ENCODE data around the gene MEF2C.

Gene MEF2C

DNA sequence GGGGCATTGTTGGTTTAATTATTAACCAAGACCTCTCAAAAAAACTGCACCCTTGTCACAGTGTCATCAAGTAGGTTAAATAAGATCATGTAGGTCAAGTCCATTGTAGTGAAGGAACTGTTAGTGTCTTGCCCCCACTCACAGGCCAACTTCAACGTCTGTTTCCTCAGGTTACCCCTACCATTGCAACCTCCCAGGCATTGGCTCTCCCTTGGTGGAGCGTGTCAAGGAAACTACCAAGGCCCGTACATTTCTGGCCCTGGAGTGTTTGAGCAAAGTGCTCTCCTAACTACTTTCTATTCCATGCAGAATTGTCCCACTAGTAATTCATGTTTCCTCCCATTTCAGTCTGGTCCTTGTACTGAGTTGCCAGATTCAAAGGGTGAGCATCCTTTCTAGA is 167.5 kb downstream of the MEF2C start:
- CTCF ChIA-PET, result interaction anchor here (0.7 kb wide), 1 partner anchor 88 kb away, joined by 3 read pairs; no protein-coding TSS in a partner anchor
- POLR2A ChIA-PET (ENCODE audit: low non-redundant PET), result no interaction called here
- no peak overlapping the region for H3K27ac ChIP-seq
- DNase-seq (ENCODE audit: low spot score), result no peak
- TF ChIP-seq, protein P1, sequence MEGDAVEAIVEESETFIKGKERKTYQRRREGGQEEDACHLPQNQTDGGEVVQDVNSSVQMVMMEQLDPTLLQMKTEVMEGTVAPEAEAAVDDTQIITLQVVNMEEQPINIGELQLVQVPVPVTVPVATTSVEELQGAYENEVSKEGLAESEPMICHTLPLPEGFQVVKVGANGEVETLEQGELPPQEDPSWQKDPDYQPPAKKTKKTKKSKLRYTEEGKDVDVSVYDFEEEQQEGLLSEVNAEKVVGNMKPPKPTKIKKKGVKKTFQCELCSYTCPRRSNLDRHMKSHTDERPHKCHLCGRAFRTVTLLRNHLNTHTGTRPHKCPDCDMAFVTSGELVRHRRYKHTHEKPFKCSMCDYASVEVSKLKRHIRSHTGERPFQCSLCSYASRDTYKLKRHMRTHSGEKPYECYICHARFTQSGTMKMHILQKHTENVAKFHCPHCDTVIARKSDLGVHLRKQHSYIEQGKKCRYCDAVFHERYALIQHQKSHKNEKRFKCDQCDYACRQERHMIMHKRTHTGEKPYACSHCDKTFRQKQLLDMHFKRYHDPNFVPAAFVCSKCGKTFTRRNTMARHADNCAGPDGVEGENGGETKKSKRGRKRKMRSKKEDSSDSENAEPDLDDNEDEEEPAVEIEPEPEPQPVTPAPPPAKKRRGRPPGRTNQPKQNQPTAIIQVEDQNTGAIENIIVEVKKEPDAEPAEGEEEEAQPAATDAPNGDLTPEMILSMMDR (conservative IDR thresholded peaks at IDR 0.05; ENCODE audit: low read depth), result no peak

DNA sequence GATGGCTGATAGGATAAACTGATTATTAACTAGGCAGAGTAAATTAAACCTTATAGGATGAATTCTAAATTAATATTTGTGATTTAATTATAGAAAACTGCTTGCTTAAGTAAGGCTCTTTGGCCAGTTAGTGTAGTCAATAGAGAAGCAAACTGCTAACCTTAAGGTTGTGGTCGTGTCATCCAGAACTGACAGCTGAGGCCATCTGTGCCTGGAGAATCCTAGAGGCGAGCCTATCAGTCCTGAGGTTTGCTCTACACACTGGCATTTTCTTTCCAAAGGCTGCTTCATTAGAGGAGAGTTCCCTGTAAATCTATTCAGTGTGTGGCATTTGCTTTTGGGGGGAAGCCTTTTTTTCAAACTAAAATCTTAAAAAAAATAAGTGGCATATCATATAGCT is 169.2 kb downstream of the MEF2C start:
- CTCF ChIA-PET, result interaction anchor here (0.6 to 1.7 kb wide), 4 partner anchors 12 to 1552 kb away, joined by 3 to 7 read pairs (median 4); no protein-coding TSS in a partner anchor
- TF ChIP-seq, protein P1 (conservative IDR thresholded peaks at IDR 0.05; ENCODE audit: low read depth), result no peak

DNA sequence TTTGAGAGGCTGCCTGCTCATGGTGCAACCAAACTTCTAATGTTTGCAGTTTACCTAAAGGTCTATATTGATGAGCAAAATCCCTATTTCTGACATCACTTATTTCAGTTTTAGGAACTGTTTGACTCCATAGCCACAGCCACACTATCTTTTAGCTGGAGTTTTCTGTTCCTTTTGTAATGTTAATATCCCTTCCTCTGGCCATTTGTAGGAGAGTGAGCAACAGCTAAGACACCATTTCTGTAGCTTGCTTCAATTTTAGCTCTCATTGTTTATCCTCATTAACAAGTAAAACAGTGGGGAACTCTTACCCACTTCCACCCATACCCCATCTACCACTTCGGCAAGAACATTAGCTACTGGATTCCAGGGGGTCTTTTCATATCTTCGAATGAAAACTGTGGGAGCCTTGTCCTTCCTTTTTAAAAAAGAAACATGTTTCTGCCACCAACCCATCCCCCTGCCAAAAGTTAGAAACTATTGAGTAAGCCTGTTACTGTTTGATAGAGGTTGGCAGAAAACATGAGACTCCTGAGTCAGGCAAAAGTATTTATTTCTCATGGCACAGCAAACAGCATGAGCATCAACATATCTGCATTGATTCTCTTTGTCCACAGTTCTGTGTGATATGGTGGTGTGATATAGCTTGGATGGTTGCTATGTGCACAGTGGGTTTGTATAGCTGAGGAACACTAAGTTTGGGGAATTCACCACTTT is 174.1 kb downstream of the MEF2C start:
- ChIA-PET POLR2A (ENCODE audit: low non-redundant PET) (no interaction called here), CTCF (interaction anchor here (0.6 kb wide), 1 partner anchor 25 kb away, joined by 3 read pairs; no protein-coding TSS in a partner anchor)
- TF ChIP-seq, protein P1 (conservative IDR thresholded peaks at IDR 0.05; ENCODE audit: low read depth), result no peak

More for the DNA sequence above, 169.2 kb downstream of the MEF2C start:
- no peak for DNase-seq (ENCODE audit: low spot score)
- no peak overlapping the region for H3K27ac ChIP-seq
- POLR2A ChIA-PET (ENCODE audit: low non-redundant PET), result no interaction called here

DNA sequence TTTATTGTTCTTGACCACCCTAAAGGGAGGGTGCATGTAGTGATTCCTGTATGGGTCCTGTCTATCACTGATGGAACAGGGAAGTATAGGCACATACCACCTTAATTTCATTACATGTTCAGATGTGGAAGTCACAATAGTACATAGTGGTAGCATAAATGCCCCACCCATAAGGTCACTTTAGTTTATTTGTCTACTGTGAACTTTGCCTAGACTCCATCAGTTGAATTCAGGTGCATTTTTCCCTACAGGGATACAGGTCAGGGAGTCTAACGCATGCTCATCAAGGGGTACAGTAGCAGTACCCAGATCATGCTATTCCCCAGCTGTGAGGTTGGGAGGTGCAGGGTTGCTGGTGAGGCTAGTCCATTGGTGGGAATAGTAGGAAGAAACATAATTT is 175.0 kb downstream of the MEF2C start:
- ChIA-PET POLR2A (ENCODE audit: low non-redundant PET) (no interaction called here), CTCF (interaction anchor here (0.6 to 2.3 kb wide), 3 partner anchors 17 to 1642 kb away, joined by 3 to 7 read pairs (median 3); no protein-coding TSS in a partner anchor)
- no peak for DNase-seq (ENCODE audit: low spot score)
- no peak overlapping the region for H3K27ac ChIP-seq
- TF ChIP-seq, protein P1 (conservative IDR thresholded peaks at IDR 0.05; ENCODE audit: low read depth), result no peak

More for the DNA sequence above, 174.1 kb downstream of the MEF2C start:
- H3K27ac ChIP-seq, result no peak overlapping the region
- DNase-seq (ENCODE audit: low spot score), result no peak

DNA sequence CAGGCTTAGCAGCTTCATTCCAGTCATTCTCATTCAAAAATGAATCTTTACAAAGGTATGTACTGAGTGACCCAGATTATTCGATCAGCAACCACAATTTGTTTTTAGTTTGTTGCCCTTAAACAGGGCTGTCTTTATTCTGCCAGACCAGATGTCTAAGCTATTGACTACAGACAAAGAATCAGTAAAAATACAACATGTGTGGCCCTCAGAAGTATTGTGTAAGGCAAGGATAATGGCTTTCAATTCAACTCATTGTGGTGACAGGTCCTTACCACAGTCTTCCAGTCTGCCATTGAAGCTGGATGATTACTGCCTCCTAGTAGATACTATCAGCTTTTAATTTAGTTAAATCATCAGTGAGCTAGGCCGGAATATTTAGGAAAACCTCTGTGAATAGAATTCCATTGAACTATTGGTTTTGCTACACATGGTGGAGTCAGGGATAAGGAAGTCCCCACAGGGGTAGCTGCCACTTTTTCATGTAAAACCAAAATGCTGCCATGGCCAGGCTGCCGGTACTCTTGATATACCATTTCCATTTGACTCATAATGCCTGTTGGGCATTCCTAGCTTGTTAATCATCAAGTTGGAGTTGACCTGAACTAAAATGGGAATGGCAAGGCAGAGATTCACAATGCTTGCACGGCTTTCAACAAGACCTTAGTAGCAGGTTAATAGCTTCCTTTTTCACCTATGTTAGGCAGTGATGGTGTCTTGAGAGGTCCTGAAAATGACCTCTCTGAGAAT is 175.6 kb downstream of the MEF2C start:
- TF ChIP-seq, protein P1 (conservative IDR thresholded peaks at IDR 0.05; ENCODE audit: low read depth), result no peak
- CTCF ChIA-PET, result interaction anchor here (0.6 to 2.3 kb wide), 4 partner anchors 13 to 1641 kb away, joined by 3 to 7 read pairs (median 4); no protein-coding TSS in a partner anchor
- POLR2A ChIA-PET (ENCODE audit: low non-redundant PET), result no interaction called here
- no peak overlapping the region for H3K27ac ChIP-seq
- DNase-seq (ENCODE audit: low spot score), result no peak

DNA sequence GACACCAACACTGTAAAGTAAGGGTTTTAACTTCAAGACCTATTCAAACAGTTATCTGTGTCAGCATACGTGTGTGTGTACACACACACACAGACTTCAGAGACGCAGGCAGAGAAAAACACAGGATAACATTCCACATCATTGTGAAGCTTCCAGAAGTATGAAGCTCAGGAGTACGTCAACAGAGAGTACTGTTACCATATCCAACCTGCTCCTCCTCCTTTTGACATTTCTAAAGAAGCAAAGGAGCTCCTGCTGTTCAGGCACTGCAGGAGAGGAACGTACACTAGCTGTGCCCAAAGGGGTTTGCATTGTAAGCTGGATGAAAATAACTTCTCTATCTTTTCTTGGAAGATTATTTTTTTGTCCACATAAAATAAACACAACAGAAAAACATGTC is 180.7 kb downstream of the MEF2C start:
- no peak overlapping the region for H3K27ac ChIP-seq
- ChIA-PET CTCF (interaction anchor here (0.8 to 1.0 kb wide), 2 partner anchors 10 to 11 kb away, joined by 3 read pairs; no protein-coding TSS in a partner anchor), POLR2A (ENCODE audit: low non-redundant PET) (no interaction called here)

More for the DNA sequence above, 180.7 kb downstream of the MEF2C start:
- TF ChIP-seq, protein P1 (conservative IDR thresholded peaks at IDR 0.05; ENCODE audit: low read depth), result no peak
- DNase-seq (ENCODE audit: low spot score), result no peak

Data from RWPE1 (cell line).